HEK293 (cell line): Measurements from ENCODE around the gene MYCN.

Experiments used
- CTCF ChIA-PET: fragments of 350-600 bp; formaldehyde crosslinking; extraction: SDS; loops from one replicate; lab custom pipeline; 2021; ENCODE audit warnings: antibody characterized with exemption; lab: Yijun Ruan, JAX
- POLR2A ChIA-PET: fragments of 300-600 bp; formaldehyde crosslinking; extraction: SDS; loops from one replicate; lab custom pipeline; 2020; ENCODE audit warnings: antibody characterized with exemption, inconsistent platforms; lab: Yijun Ruan, JAX
- H3K27ac ChIP-seq: fragments of 200-500 bp; sonication (Bioruptor generic); 2 replicates; pipeline ENCODE4 v1.5.1; 2014; ENCODE audit warnings: low read depth, low read length, control low read depth, inconsistent platforms; ENCODE audit errors: extremely low read depth
- H3K36me3 ChIP-seq, 2 experiments: fragments of 200-500 bp in 1 of 2; sonication (Bioruptor generic) in 1 of 2; 1 replicate in 1 of 2; 2 replicates in 1 of 2; pipeline ENCODE4 v1.5.1; 2014 to 2017; ENCODE audit warnings: inconsistent platforms in 2 of 2, low read length in 2 of 2; ENCODE audit not compliant: control insufficient read depth in 2 of 2, insufficient read depth in 1 of 2
- H3K4me1 ChIP-seq: fragments of 200-500 bp; sonication (Bioruptor generic); 2 replicates; pipeline ENCODE4 v1.5.1; 2014; ENCODE audit warnings: mild to moderate bottlenecking, low read length, inconsistent platforms; ENCODE audit not compliant: control insufficient read depth, insufficient read depth
- H3K4me3 ChIP-seq: 2 replicates; pipeline ENCODE4 v1.5.1; 2011; ENCODE audit warnings: low read depth, mild to moderate bottlenecking, control low read depth, low read length, moderate library complexity
- H3K9me3 ChIP-seq: fragments of 200-500 bp; sonication (Bioruptor generic); 2 replicates; pipeline ENCODE4 v1.5.1; 2014; ENCODE audit warnings: low read depth, low read length, inconsistent platforms; ENCODE audit not compliant: control insufficient read depth, insufficient read depth
- EGR2 ChIP-seq: fragments of 450-650 bp; formaldehyde crosslinking; IDR thresholded peaks from 2 replicates; pipeline ENCODE4 v1.5.1; 2016; ENCODE audit warnings: low read depth, missing biosample characterization, missing genetic modification characterization
- KLF10 ChIP-seq: fragments of 450-650 bp; IDR thresholded peaks from 2 replicates; pipeline ENCODE4 v1.5.1; 2018; ENCODE audit warnings: missing biosample characterization, mild to moderate bottlenecking, missing genetic modification characterization
- PRDM1 ChIP-seq: fragments of 450-650 bp; formaldehyde crosslinking; IDR thresholded peaks from 2 replicates; pipeline ENCODE4; 2016; ENCODE audit warnings: missing biosample characterization, missing genetic modification characterization
- SP7 ChIP-seq: fragments of 450-650 bp; formaldehyde crosslinking; IDR thresholded peaks from 2 replicates; pipeline ENCODE4 v1.5.1; 2016; ENCODE audit warnings: missing biosample characterization, missing genetic modification characterization
- ZFHX2 ChIP-seq: fragments of 450-650 bp; formaldehyde crosslinking; conservative IDR thresholded peaks from 2 replicates; pipeline ENCODE4 v1.5.1; 2016; ENCODE audit warnings: missing biosample characterization, missing genetic modification characterization
- ZNF133 ChIP-seq: fragments of 450-650 bp; formaldehyde crosslinking; IDR thresholded peaks from 2 replicates; pipeline ENCODE4 v1.5.1; 2016; ENCODE audit warnings: missing biosample characterization, missing genetic modification characterization
- ZNF404 ChIP-seq: fragments of 450-650 bp; formaldehyde crosslinking; IDR thresholded peaks from 2 replicates; pipeline ENCODE4 v1.5.1; 2017; ENCODE audit warnings: missing biosample characterization, missing genetic modification characterization
- ZNF501 ChIP-seq: fragments of 450-650 bp; formaldehyde crosslinking; IDR thresholded peaks from 2 replicates; pipeline ENCODE4 v1.5.1; 2016; ENCODE audit warnings: missing biosample characterization, missing genetic modification characterization
- ZNF521 ChIP-seq: fragments of 450-650 bp; formaldehyde crosslinking; IDR thresholded peaks from 2 replicates; pipeline ENCODE4 v1.5.1; 2017; ENCODE audit warnings: missing biosample characterization, mild to moderate bottlenecking, missing genetic modification characterization
- ZNF571 ChIP-seq: fragments of 450-650 bp; formaldehyde crosslinking; IDR thresholded peaks from 2 replicates; pipeline ENCODE4 v1.5.0; 2017; ENCODE audit warnings: missing biosample characterization, missing genetic modification characterization
- ZNF596 ChIP-seq: fragments of 450-650 bp; IDR thresholded peaks from 2 replicates; pipeline ENCODE4 v1.5.0; 2018; ENCODE audit warnings: missing biosample characterization, mild to moderate bottlenecking, missing genetic modification characterization, moderate library complexity
- ZNF623 ChIP-seq: fragments of 450-650 bp; formaldehyde crosslinking; IDR thresholded peaks from 2 replicates; pipeline ENCODE4 v1.5.1; 2016; ENCODE audit warnings: missing biosample characterization, missing genetic modification characterization
- TF ChIP-seq, protein P1 (sequence below): fragments of 450-650 bp; IDR thresholded peaks from 2 replicates; pipeline ENCODE4 v1.5.1; 2018; ENCODE audit warnings: missing biosample characterization, mild to moderate bottlenecking, missing genetic modification characterization
- TF ChIP-seq, protein P2 (sequence below): fragments of 450-650 bp; formaldehyde crosslinking; IDR thresholded peaks from 2 replicates; pipeline ENCODE4 v1.5.1; 2017; ENCODE audit warnings: missing biosample characterization, missing genetic modification characterization
- TF ChIP-seq, protein P3 (sequence below): fragments of 450-650 bp; formaldehyde crosslinking; IDR thresholded peaks from 2 replicates; pipeline ENCODE4 v1.5.1; 2016; ENCODE audit warnings: missing biosample characterization, missing genetic modification characterization
- TF ChIP-seq, protein P4 (sequence below): fragments of 450-650 bp; formaldehyde crosslinking; IDR thresholded peaks from 2 replicates; pipeline ENCODE4 v1.5.1; 2016; ENCODE audit warnings: missing biosample characterization, missing genetic modification characterization, borderline replicate concordance
- TF ChIP-seq, protein P5 (sequence below): fragments of 450-650 bp; formaldehyde crosslinking; conservative IDR thresholded peaks from 2 replicates; pipeline ENCODE4 v1.5.1; 2016; ENCODE audit warnings: low read depth, missing biosample characterization, missing genetic modification characterization

Gene MYCN

DNA sequence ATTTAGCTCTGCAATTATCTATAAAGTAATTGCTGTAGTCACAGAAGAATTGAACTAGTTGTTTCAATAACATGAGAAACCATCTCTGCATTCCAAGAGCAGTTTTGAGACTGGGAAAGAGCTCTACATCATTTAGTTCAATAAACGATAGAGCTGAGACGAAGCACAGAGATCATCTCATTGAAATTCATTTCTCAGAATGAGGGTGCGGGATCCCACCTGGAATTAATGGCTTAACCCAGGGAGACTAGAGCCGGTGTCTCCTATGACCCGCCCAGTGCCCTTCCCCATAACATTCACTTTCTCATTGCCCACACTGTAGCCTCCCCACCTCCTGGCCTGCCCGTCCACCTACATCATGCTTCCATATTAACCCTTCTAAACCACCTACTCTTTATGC, 8.8 kb downstream of the MYCN start:
- H3K27ac ChIP-seq: no peak overlapping the region
- H3K4me1 ChIP-seq: no peaks in the 10 kb centered on the region
- H3K9me3 ChIP-seq: no peaks in the 10 kb centered on the region
- H3K4me3 ChIP-seq: no peak overlapping the region
- ChIA-PET CTCF (no interaction called here), POLR2A (no interaction called here)
- no peak for TF ChIP-seq SP7 (tag by site-specific recombination)
- no peak for TF ChIP-seq ZNF133 (tag by site-specific recombination)
- no peak for TF ChIP-seq ZFHX2 (tag by site-specific recombination)
- no peak for TF ChIP-seq PRDM1 (tag by site-specific recombination)
- H3K36me3 ChIP-seq: peaks cover 0 to 11% of the 10 kb centered on the region in 2 experiments; a peak in 1 of 3 replicates

DNA sequence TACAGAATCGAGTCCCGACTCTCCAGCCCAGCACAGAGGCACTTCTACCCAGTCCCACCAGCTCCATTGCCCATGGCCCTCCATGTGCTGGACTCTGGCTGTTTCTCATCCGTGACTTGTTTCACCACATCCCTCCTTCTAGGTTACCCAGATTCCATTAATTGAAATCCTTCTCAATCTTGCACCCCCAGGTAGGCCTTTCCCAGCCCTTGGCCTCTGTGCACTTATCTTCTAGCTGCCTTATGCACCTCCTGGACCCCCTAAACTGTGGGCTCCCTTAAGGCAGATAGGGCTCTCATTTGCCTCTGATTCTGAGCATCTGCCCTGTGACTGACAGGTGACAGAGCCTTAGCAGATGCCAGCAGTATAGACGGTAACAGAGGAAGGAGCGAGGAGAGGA, 9.2 kb downstream of the MYCN start:
- no peak for TF ChIP-seq ZFHX2 (tag by site-specific recombination)
- TF ChIP-seq, protein P1, sequence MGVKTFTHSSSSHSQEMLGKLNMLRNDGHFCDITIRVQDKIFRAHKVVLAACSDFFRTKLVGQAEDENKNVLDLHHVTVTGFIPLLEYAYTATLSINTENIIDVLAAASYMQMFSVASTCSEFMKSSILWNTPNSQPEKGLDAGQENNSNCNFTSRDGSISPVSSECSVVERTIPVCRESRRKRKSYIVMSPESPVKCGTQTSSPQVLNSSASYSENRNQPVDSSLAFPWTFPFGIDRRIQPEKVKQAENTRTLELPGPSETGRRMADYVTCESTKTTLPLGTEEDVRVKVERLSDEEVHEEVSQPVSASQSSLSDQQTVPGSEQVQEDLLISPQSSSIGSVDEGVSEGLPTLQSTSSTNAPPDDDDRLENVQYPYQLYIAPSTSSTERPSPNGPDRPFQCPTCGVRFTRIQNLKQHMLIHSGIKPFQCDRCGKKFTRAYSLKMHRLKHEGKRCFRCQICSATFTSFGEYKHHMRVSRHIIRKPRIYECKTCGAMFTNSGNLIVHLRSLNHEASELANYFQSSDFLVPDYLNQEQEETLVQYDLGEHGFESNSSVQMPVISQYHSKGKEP (tag by site-specific recombination): no peak
- TF ChIP-seq ZNF623: no peak
- TF ChIP-seq KLF10 (tag by site-specific recombination): no peak
- TF ChIP-seq, protein P2, sequence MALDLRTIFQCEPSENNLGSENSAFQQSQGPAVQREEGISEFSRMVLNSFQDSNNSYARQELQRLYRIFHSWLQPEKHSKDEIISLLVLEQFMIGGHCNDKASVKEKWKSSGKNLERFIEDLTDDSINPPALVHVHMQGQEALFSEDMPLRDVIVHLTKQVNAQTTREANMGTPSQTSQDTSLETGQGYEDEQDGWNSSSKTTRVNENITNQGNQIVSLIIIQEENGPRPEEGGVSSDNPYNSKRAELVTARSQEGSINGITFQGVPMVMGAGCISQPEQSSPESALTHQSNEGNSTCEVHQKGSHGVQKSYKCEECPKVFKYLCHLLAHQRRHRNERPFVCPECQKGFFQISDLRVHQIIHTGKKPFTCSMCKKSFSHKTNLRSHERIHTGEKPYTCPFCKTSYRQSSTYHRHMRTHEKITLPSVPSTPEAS (tag by site-specific recombination): no peak
- no peak for TF ChIP-seq ZNF404 (tag by site-specific recombination)
- TF ChIP-seq ZNF571 (tag by site-specific recombination): no peak
- TF ChIP-seq, protein P3, sequence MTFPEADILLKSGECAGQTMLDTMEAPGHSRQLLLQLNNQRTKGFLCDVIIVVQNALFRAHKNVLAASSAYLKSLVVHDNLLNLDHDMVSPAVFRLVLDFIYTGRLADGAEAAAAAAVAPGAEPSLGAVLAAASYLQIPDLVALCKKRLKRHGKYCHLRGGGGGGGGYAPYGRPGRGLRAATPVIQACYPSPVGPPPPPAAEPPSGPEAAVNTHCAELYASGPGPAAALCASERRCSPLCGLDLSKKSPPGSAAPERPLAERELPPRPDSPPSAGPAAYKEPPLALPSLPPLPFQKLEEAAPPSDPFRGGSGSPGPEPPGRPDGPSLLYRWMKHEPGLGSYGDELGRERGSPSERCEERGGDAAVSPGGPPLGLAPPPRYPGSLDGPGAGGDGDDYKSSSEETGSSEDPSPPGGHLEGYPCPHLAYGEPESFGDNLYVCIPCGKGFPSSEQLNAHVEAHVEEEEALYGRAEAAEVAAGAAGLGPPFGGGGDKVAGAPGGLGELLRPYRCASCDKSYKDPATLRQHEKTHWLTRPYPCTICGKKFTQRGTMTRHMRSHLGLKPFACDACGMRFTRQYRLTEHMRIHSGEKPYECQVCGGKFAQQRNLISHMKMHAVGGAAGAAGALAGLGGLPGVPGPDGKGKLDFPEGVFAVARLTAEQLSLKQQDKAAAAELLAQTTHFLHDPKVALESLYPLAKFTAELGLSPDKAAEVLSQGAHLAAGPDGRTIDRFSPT (tag by site-specific recombination): no peak
- no peak for TF ChIP-seq ZNF521 (tag by site-specific recombination)
- TF ChIP-seq, protein P4, sequence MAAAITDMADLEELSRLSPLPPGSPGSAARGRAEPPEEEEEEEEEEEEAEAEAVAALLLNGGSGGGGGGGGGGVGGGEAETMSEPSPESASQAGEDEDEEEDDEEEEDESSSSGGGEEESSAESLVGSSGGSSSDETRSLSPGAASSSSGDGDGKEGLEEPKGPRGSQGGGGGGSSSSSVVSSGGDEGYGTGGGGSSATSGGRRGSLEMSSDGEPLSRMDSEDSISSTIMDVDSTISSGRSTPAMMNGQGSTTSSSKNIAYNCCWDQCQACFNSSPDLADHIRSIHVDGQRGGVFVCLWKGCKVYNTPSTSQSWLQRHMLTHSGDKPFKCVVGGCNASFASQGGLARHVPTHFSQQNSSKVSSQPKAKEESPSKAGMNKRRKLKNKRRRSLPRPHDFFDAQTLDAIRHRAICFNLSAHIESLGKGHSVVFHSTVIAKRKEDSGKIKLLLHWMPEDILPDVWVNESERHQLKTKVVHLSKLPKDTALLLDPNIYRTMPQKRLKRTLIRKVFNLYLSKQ (tag by site-specific recombination): no peak
- no peak for TF ChIP-seq EGR2 (tag by site-specific recombination)
- TF ChIP-seq ZNF501 (tag by site-specific recombination): no peak
- no peak for TF ChIP-seq ZNF596 (tag by site-specific recombination)
- TF ChIP-seq, protein P5, sequence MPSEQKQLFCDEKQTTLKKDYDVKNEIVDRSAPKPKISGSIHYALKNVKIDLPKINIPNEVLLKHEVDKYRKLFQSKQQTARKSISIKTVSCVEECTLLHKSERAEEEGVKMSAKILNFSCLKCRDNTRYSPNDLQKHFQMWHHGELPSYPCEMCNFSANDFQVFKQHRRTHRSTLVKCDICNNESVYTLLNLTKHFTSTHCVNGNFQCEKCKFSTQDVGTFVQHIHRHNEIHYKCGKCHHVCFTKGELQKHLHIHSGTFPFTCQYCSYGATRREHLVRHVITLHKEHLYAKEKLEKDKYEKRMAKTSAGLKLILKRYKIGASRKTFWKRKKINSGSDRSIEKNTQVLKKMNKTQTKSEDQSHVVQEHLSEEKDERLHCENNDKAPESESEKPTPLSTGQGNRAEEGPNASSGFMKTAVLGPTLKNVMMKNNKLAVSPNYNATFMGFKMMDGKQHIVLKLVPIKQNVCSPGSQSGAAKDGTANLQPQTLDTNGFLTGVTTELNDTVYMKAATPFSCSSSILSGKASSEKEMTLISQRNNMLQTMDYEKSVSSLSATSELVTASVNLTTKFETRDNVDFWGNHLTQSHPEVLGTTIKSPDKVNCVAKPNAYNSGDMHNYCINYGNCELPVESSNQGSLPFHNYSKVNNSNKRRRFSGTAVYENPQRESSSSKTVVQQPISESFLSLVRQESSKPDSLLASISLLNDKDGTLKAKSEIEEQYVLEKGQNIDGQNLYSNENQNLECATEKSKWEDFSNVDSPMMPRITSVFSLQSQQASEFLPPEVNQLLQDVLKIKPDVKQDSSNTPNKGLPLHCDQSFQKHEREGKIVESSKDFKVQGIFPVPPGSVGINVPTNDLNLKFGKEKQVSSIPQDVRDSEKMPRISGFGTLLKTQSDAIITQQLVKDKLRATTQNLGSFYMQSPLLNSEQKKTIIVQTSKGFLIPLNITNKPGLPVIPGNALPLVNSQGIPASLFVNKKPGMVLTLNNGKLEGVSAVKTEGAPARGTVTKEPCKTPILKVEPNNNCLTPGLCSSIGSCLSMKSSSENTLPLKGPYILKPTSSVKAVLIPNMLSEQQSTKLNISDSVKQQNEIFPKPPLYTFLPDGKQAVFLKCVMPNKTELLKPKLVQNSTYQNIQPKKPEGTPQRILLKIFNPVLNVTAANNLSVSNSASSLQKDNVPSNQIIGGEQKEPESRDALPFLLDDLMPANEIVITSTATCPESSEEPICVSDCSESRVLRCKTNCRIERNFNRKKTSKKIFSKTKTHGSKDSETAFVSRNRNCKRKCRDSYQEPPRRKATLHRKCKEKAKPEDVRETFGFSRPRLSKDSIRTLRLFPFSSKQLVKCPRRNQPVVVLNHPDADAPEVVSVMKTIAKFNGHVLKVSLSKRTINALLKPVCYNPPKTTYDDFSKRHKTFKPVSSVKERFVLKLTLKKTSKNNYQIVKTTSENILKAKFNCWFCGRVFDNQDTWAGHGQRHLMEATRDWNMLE: no peak
- H3K36me3 ChIP-seq: peaks cover 0 to 11% of the 10 kb centered on the region in 2 experiments; a peak in 1 of 3 replicates
- H3K9me3 ChIP-seq: no peaks in the 10 kb centered on the region
- CTCF ChIA-PET: interaction anchor here (0.7 kb wide), 1 partner anchor 332 kb away, joined by 3 read pairs; no protein-coding TSS in a partner anchor
- POLR2A ChIA-PET: no interaction called here
- no peak overlapping the region for H3K27ac ChIP-seq
- H3K4me1 ChIP-seq: no peaks in the 10 kb centered on the region
- H3K4me3 ChIP-seq: no peak overlapping the region
